Colonic mucosa (tissue), 4 donors: ENCODE measurements around the gene HRAS. TPM values are rescaled to one million over a fixed set of nuclear protein-coding genes. Genes with fewer than 3 reads are reported as not detected.
A peak's percentile ranks its signal among the peaks of the same experiment; 100 is the strongest.

Experiments used
- DNase-seq: peaks from one replicate; pipeline ENCODE4 v3.0.0-alpha.2; 2020
- H3K27ac ChIP-seq: fragments of 200-600 bp; one replicate; pipeline ENCODE4 v1.8.0; 2021
- H3K27me3 ChIP-seq: fragments of 200-600 bp; one replicate; pipeline ENCODE4 v1.8.0; 2021
- H3K36me3 ChIP-seq: fragments of 200-600 bp; one replicate; pipeline ENCODE4 v1.8.0; 2021
- H3K4me1 ChIP-seq: fragments of 200-600 bp; one replicate; pipeline ENCODE4 v1.8.0; 2021; ENCODE audit warnings: mild to moderate bottlenecking
- H3K4me3 ChIP-seq: fragments of 200-600 bp; one replicate; pipeline ENCODE4 v1.8.0; 2021
- H3K9ac ChIP-seq, 2 donors: one replicate each; pipeline ENCODE4 v1.7.0; 2013; ENCODE audit warnings: control low read depth in 2 of 2, low read depth in 2 of 2, low read length in 2 of 2
- H3K9me3 ChIP-seq: fragments of 200-600 bp; one replicate; pipeline ENCODE4 v1.8.0; 2021
- CTCF ChIP-seq: fragments of 200-600 bp; IDR thresholded peaks from one replicate; pipeline ENCODE4 v1.8.0; 2022; ENCODE audit warnings: antibody characterized with exemption, mild to moderate bottlenecking
- intact Hi-C: fragments of 100-400 bp; cut with DNase I; formaldehyde crosslinking; loops from one replicate; pipeline ENCODE4 v1.14.1; 2022
- total RNA-seq, 2 donors: library from RNA; stranded (reverse); fragmentation: NEBNext Ultra II Directional in 1 of 2; extraction: Animal tissue kit (Norgen Biotek cat#: 25700) in 1 of 2; gene quantifications; one replicate each; pipeline ENCODE4 v1.2.1, GENCODE V29; 2021
- donor health status: healthy.
- donor health status: DM: no; HTN: no; CAD: no.
- donor health status: DM: no; HTN: no; CAD: no.

HRAS gene
- total RNA-seq, 2 donors from 2014 or later, result 38.4 to 67.0 TPM

DNA sequence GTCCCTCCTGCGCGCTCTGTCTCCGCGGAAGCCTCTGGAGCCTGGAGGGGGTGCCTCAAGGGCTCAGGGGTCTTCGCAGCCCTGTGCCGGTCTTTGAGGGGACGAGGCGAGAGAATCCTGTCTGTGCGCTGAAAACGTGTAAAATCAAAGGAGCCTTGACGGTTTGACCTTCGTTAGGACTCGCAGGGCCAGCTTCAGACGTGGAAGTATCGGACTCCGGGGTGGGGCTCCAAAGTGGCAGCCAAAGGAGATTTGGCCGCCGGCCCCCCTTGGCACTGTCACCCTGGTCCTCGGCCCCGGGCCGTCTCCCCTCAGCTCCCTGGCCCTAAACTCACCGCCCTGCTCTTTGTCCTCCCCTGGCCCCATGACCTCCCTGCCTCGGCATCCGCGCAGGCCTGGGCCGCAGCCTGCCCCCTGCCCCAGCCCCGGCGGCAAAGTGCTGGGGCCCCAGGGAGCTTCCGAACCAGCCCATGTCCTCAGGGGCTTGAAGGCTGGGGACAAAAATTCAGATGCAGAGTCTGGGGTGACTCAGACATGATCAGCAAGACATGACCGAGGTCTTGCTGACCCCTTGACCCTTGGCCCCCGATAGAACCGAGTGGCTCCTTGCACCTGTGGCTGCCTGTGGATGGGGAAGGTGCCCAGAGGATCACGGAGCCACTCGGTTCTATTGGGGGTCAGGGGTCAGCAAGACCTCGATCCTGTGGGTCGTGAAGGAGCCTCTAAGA lies 33.9 kb upstream of the HRAS start:
- TF ChIP-seq CTCF, result no peak
- H3K36me3 ChIP-seq, result no peaks in the 10 kb centered on the region
- intact Hi-C loops, result no loop called here
- H3K9ac ChIP-seq, result peak overlapping the region; percentile 81 to 94
- H3K27ac ChIP-seq, result peak overlapping the region; percentile 75
- no peaks in the 10 kb centered on the region for H3K4me1 ChIP-seq
- peak overlapping the region; percentile 63 for H3K4me3 ChIP-seq
- H3K27me3 ChIP-seq, result no peaks in the 10 kb centered on the region
- no peak for DNase-seq
- H3K9me3 ChIP-seq, result no peaks in the 10 kb centered on the region

DNA sequence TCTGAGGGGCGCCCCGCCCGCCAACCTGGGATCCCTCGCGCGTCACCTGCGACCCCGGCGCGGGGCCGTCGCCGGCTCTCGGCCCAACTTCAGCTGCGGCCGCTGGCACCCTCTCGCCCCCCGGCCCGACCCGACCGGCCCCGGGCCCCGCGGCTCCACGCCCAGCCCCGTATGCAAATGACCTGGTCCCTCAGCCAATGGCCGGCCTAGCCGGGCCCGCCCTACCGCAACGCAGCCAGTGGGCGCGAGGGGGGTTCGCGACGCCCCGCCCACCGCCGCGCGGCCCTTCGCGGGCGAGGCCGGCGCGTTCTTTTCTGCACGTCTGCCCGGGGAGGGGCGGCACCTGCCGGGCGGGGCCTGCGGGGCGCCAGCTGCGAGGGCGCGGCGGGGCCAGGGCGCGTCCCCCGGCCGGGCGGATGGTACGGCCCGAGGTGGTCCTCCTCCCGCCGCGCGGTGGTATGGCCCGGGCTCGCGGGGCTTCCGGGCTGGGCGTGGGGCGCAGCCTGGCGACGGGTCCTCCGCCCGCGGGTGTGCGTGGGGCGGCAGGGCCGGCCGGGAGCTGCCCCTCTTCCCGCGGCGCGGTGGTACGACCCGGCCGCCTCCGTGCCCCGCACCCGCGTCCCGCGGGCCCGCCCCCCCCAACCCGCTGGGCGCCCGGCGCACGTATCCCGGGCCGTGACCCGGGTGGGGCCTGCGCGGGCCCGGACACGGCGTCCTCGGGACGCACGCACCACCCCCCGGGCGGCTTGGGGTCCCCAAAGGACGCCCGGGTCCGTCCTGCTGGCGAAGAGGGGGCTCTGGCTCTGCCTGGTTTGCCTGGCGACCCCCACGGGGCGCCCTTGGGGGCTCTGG lies 33.2 kb upstream of the HRAS start:
- no peak for TF ChIP-seq CTCF
- Histone ChIP-seq H3K9ac (peak overlapping the region; percentile 81 to 94), H3K9me3 (no peaks in the 10 kb centered on the region), H3K4me3 (peak overlapping the region; percentile 63), H3K27ac (peak overlapping the region; percentile 86), H3K4me1 (no peaks in the 10 kb centered on the region), H3K36me3 (no peaks in the 10 kb centered on the region), H3K27me3 (no peaks in the 10 kb centered on the region)
- DNase-seq, result peak; percentile 94
- intact Hi-C loops, result no loop called here

DNA sequence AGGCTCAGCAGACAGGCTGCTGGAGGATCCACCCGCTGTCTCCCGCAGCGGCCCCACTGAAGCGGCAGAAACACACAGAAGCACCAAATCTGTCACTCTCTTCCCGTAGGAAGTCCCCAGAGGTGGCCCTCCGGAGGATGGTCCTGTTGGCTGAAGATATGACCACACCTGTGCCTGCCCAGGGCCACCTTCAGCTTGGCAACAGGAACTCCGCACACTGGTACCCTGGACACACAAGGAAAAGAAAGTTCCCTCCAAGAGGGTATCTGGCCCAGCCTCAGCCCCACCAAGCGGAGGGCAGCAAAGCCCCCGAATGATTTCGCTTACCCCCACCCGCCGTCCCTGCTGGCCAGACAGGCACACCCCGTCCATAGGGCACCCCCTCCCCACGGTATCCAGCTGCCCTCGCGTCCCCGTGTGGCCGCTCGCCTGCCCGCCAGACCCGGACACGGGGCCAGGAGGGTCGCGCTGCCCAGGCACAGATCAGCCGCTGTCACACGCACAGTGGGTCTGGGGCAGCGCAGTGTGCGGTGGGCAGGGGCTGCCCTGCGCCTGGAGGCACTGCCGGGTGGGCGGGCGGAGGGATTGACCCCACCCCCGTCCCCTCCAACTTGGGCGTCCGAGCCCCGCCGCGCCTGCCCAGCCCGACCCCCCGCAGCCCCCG lies 32.4 kb upstream of the HRAS start:
- Histone ChIP-seq H3K9me3 (no peaks in the 10 kb centered on the region), H3K4me1 (no peaks in the 10 kb centered on the region), H3K27me3 (no peaks in the 10 kb centered on the region), H3K27ac (peak overlapping the region; percentile 86), H3K9ac (peak overlapping the region; percentile 73 to 91), H3K4me3 (peak overlapping the region; percentile 63), H3K36me3 (no peaks in the 10 kb centered on the region)
- TF ChIP-seq CTCF, result no peak
- no peak for DNase-seq
- intact Hi-C loops, result no loop called here

GRCh38 chr11:567011-567628 lies 31.7 kb upstream of the HRAS start:
- H3K4me3 ChIP-seq, result peak overlapping the region; percentile 63
- peaks cover 5% of the 10 kb centered on the region for H3K4me1 ChIP-seq
- H3K27ac ChIP-seq, result peak overlapping the region; percentile 86
- no peaks in the 10 kb centered on the region for H3K36me3 ChIP-seq
- no peaks in the 10 kb centered on the region for H3K27me3 ChIP-seq
- DNase-seq, result no peak
- intact Hi-C loops, result no loop called here
- no peaks in the 10 kb centered on the region for H3K9me3 ChIP-seq
- TF ChIP-seq CTCF, result no peak
- peak overlapping the region; percentile 73 to 91 for H3K9ac ChIP-seq

- Histone ChIP-seq H3K27ac (no peak overlapping the region), H3K4me3 (no peak overlapping the region), H3K4me1 (peaks cover 10% of the 10 kb centered on the region), H3K36me3 (no peaks in the 10 kb centered on the region), H3K9ac (no peak overlapping the region), H3K27me3 (no peaks in the 10 kb centered on the region), H3K9me3 (no peaks in the 10 kb centered on the region)
- TF ChIP-seq CTCF, result no peak
- intact Hi-C loops, result no loop called here
- DNase-seq, result no peak
These were observed 30.6 kb upstream of the HRAS start for GRCh38 chr11:565921-566509.
